ENCODE results near the gene ATL3. TPM values are rescaled to one million over a fixed set of nuclear protein-coding genes. Genes with fewer than 3 reads are reported as not detected.

Gene ATL3
- total and polyA plus RNA-seq, 2 of the 13 experiments (the other 11 are each of a cell fraction or from before 2014, with no cell fraction given): not detected

GRCh38 chr11:63595296-63595695, 75.9 kb downstream of the ATL3 start (continued):
- no peak for TF ChIP-seq PITX1 (CRISPR knock-in tag; IDR thresholded peaks at IDR 0.05)
- TF ChIP-seq XRCC5 (optimal IDR thresholded peaks at IDR 0.05; ENCODE audit: low read length): no peak
- TF ChIP-seq TEAD2 (CRISPR knock-in tag; IDR thresholded peaks at IDR 0.05): no peak
- no peak for TF ChIP-seq ZNF235 (CRISPR knock-in tag; IDR thresholded peaks at IDR 0.05; ENCODE audit: borderline replicate concordance)
- no peak for TF ChIP-seq ESRRA (CRISPR knock-in tag; IDR thresholded peaks at IDR 0.05; ENCODE audit: low read depth)
- no peak for TF ChIP-seq BORCS8-MEF2B (CRISPR knock-in tag; IDR thresholded peaks at IDR 0.05)
- TF ChIP-seq ZNF337 (CRISPR knock-in tag; IDR thresholded peaks at IDR 0.05; ENCODE audit: borderline replicate concordance, low read depth): no peak

- intact Hi-C loops (cut with micrococcal nuclease; ENCODE audit: unreplicated experiment) (loop anchor here (1.0 kb wide), 1 partner anchor 43 kb away; no protein-coding TSS in a partner anchor), in situ Hi-C loops (cut with HindIII; ENCODE audit: extremely low pct_ligation_motif_present, low pct_unique_long_range_greater_than_20kb) (no loop called here)
- 39% methylated on average over 4 of the region's 4 CpGs for WGBS (ENCODE audit: low lambda C conversion rate)
- Histone ChIP-seq H3K27me3 (ENCODE audit: control insufficient read depth in 1 of 2, insufficient read depth in 2 of 2, low read length in 2 of 2) (no peaks in the 10 kb centered on the region; a peak in 1 of 5 replicates), H3K79me2 (ENCODE audit: insufficient read depth, low read length) (no peaks in the 10 kb centered on the region), H3K9me3 (ENCODE audit: low read length) (no peaks in the 10 kb centered on the region), H3K36me3 (replicated peaks in 1 of 2; ENCODE audit: control insufficient read depth in 1 of 2, insufficient read depth in 2 of 2, low read length in 2 of 2) (no peaks in the 10 kb centered on the region), H3K4me3 (replicated peaks in 1 of 3; ENCODE audit: insufficient read depth in 1 of 3, low read depth in 2 of 3, low read length in 3 of 3) (no peak overlapping the region), H3K27ac (ENCODE audit: extremely low read length, insufficient read depth, low read length) (no peak overlapping the region), H2AFZ (ENCODE audit: low read length) (no peak overlapping the region), H4K20me1 (ENCODE audit: insufficient read depth, low read length) (no peaks in the 10 kb centered on the region), H3K4me2 (ENCODE audit: low read depth, low read length) (no peak overlapping the region), H3K9ac (ENCODE audit: insufficient read depth, low read depth, low read length) (no peak overlapping the region), H3K4me1 (ENCODE audit: insufficient read depth, low read length) (no peaks in the 10 kb centered on the region)
- ChIA-PET CTCF (ENCODE audit: low intra/inter-chr PET ratio, low total read pairs) (interaction anchor here (1.1 to 2.5 kb wide), 2 partner anchors 43 to 46 kb away, joined by 3 to 24 read pairs; no protein-coding TSS in a partner anchor), POLR2A (no interaction called here)
- peak; percentile 34 for FAIRE-seq
- no TSS peak for BruUV-seq (replicated peaks)
- no peak for DNase-seq (ENCODE audit: low spot score)
- ATAC-seq: peak; percentile 75
- 0 out of 2 replicates have a peak, but pooled peaks have one; percentile 31 for TF ChIP-seq NFKB2 (CRISPR knock-in tag; IDR thresholded peaks at IDR 0.05; ENCODE audit: borderline replicate concordance)
- TF ChIP-seq ZKSCAN1 (IDR thresholded peaks at IDR 0.05; ENCODE audit: low read length): peak; percentile 88
- TF ChIP-seq ZFP62 (CRISPR knock-in tag; IDR thresholded peaks at IDR 0.05): no peak
- TF ChIP-seq BRF2 (CRISPR knock-in tag; IDR thresholded peaks at IDR 0.05): no peak
- no peak for TF ChIP-seq ZNF224 (CRISPR knock-in tag; IDR thresholded peaks at IDR 0.05)
- TF ChIP-seq ZNF629 (CRISPR knock-in tag; conservative IDR thresholded peaks at IDR 0.05): no peak
- no peak for TF ChIP-seq ZNF256 (CRISPR knock-in tag; conservative IDR thresholded peaks at IDR 0.05)
- TF ChIP-seq MTA3 (CRISPR knock-in tag; IDR thresholded peaks at IDR 0.05): no peak
- peak; percentile 11; the same call in 1 of the 2 replicates for TF ChIP-seq ZNF574 (CRISPR knock-in tag; IDR thresholded peaks at IDR 0.05)
- no peak for TF ChIP-seq CSRNP1 (CRISPR knock-in tag; IDR thresholded peaks at IDR 0.05)
Observed at GRCh38 chr11:63592975-63593395, 78.2 kb downstream of the ATL3 start.

Data from HepG2 (cell line).